Caco-2 (cell line): ENCODE data around the gene MORC2. TPM values are rescaled to one million over a fixed set of nuclear protein-coding genes. Genes with fewer than 3 reads are reported as not detected.

Experiments used
- BruUV-seq: library from RNA; stranded (reverse); fragments of 400-500 nt; replicated peaks from 2 replicates; lab custom pipeline; 2021; lab: Mats Ljungman, UMichigan
- CTCF ChIA-PET: fragments of 300-600 bp; sonication (Branson Sonifier 250); formaldehyde crosslinking; loops from one replicate; lab custom pipeline; 2022; ENCODE audit warnings: antibody characterized with exemption; lab: Charles Lee
- POLR2A ChIA-PET: fragments of 300-600 bp; sonication (Branson Sonifier 250); formaldehyde crosslinking; loops from one replicate; lab custom pipeline; 2022; ENCODE audit warnings: antibody characterized with exemption; lab: Charles Lee
- DNase-seq, 2 experiments: peaks; one replicate each; pipeline versions ENCODE4 v3.0.0 to v3.0.0-alpha.2; 2020 to 2022
- H3K27me3 ChIP-seq: replicated peaks from 2 replicates; pipeline ENCODE4 v1.6.0; 2011; ENCODE audit warnings: low read length; ENCODE audit not compliant: control insufficient read depth, insufficient read depth
- H3K36me3 ChIP-seq: 2 replicates; pipeline ENCODE4 v1.5.1; 2011; ENCODE audit warnings: low read length; ENCODE audit not compliant: control insufficient read depth, insufficient read depth
- H3K4me1 ChIP-seq: fragments of 250-450 bp; sonication (Bioruptor Pico); 2 replicates; pipeline ENCODE4 v1.5.1; 2020; ENCODE audit warnings: mild to moderate bottlenecking
- H3K4me3 ChIP-seq: 2 replicates; pipeline ENCODE4 v1.5.1; 2011; ENCODE audit warnings: low read depth, mild to moderate bottlenecking, control low read depth, low read length
- H3K9me3 ChIP-seq: fragments of 250-450 bp; sonication (Bioruptor Pico); 2 replicates; pipeline ENCODE4 v1.5.1; 2020; ENCODE audit warnings: mild to moderate bottlenecking, moderate library complexity
- H3K27ac Mint-ChIP-seq: one replicate; pipeline ENCODE4 v1.8.0; 2022; ENCODE audit warnings: mixed read lengths; ENCODE audit not compliant: unreplicated experiment
- H3K27me3 Mint-ChIP-seq: one replicate; pipeline ENCODE4 v1.8.0; 2022; ENCODE audit warnings: mixed read lengths; ENCODE audit not compliant: insufficient read depth, unreplicated experiment
- H3K36me3 Mint-ChIP-seq: one replicate; pipeline ENCODE4 v1.8.0; 2022; ENCODE audit warnings: mild to moderate bottlenecking, mixed read lengths; ENCODE audit not compliant: insufficient read depth, unreplicated experiment
- H3K4me1 Mint-ChIP-seq: one replicate; pipeline ENCODE4 v1.8.0; 2022; ENCODE audit warnings: low read depth, mixed read lengths; ENCODE audit not compliant: unreplicated experiment
- H3K4me3 Mint-ChIP-seq: one replicate; pipeline ENCODE4 v1.8.0; 2022; ENCODE audit warnings: mild to moderate bottlenecking, moderate library complexity, mixed read lengths; ENCODE audit not compliant: unreplicated experiment
- H3K9me3 Mint-ChIP-seq: one replicate; pipeline ENCODE4 v1.8.0; 2022; ENCODE audit warnings: mixed read lengths; ENCODE audit not compliant: unreplicated experiment
- intact Hi-C: fragments of 100-400 bp; cut with micrococcal nuclease; formaldehyde crosslinking; loops from one replicate; pipeline ENCODE4 v1.10.0; 2022; ENCODE audit not compliant: unreplicated experiment
- total RNA-seq: library from RNA; stranded (reverse); gene quantifications from 2 replicates; pipeline ENCODE4 v1.2.3, GENCODE V29; 2022
- TF ChIP-seq, protein P1 (sequence below), 2 experiments: fragments of 200-600 bp in 1 of 2; IDR thresholded peaks; 1 replicate in 1 of 2; 2 replicates in 1 of 2; pipeline versions ENCODE4 v1.5.1 to v1.8.0; 2011 to 2022; ENCODE audit warnings: antibody characterized with exemption in 1 of 2, control low read depth in 1 of 2, inconsistent platforms in 1 of 2, low read depth in 1 of 2, low read length in 1 of 2, mild to moderate bottlenecking in 1 of 2, moderate library complexity in 1 of 2; ENCODE audit not compliant: insufficient read depth in 1 of 2, severe bottlenecking in 1 of 2, unreplicated experiment in 1 of 2

Gene MORC2
- total RNA-seq, 1 experiment from 2014 or later = 49.9 TPM

GRCh38 chr22:30989474-30989873 is 20.9 kb upstream of the MORC2 start:
- no peak overlapping the region for H3K27ac Mint-ChIP-seq
- Histone ChIP-seq H3K9me3 (no peaks in the 10 kb centered on the region), H3K36me3 (no peaks in the 10 kb centered on the region), H3K4me1 (no peaks in the 10 kb centered on the region), H3K4me3 (no peak overlapping the region), H3K27me3 (no peaks in the 10 kb centered on the region)
- CTCF ChIA-PET = no interaction called here
- no peaks in the 10 kb centered on the region for H3K27me3 Mint-ChIP-seq
- TF ChIP-seq, protein P1, sequence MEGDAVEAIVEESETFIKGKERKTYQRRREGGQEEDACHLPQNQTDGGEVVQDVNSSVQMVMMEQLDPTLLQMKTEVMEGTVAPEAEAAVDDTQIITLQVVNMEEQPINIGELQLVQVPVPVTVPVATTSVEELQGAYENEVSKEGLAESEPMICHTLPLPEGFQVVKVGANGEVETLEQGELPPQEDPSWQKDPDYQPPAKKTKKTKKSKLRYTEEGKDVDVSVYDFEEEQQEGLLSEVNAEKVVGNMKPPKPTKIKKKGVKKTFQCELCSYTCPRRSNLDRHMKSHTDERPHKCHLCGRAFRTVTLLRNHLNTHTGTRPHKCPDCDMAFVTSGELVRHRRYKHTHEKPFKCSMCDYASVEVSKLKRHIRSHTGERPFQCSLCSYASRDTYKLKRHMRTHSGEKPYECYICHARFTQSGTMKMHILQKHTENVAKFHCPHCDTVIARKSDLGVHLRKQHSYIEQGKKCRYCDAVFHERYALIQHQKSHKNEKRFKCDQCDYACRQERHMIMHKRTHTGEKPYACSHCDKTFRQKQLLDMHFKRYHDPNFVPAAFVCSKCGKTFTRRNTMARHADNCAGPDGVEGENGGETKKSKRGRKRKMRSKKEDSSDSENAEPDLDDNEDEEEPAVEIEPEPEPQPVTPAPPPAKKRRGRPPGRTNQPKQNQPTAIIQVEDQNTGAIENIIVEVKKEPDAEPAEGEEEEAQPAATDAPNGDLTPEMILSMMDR (IDR thresholded peaks at IDR 0.05; ENCODE audit: insufficient read depth in 1 of 2, low read depth in 1 of 2, low read length in 1 of 2, severe bottlenecking in 1 of 2, unreplicated experiment in 1 of 2) = no peak
- POLR2A ChIA-PET = no interaction called here
- no peak overlapping the region for H3K4me3 Mint-ChIP-seq
- no peak for DNase-seq
- H3K4me1 Mint-ChIP-seq = peaks cover 4% of the 10 kb centered on the region
- intact Hi-C loops = no loop called here
- no TSS peak for BruUV-seq
- no peaks in the 10 kb centered on the region for H3K9me3 Mint-ChIP-seq
- no peaks in the 10 kb centered on the region for H3K36me3 Mint-ChIP-seq

DNA sequence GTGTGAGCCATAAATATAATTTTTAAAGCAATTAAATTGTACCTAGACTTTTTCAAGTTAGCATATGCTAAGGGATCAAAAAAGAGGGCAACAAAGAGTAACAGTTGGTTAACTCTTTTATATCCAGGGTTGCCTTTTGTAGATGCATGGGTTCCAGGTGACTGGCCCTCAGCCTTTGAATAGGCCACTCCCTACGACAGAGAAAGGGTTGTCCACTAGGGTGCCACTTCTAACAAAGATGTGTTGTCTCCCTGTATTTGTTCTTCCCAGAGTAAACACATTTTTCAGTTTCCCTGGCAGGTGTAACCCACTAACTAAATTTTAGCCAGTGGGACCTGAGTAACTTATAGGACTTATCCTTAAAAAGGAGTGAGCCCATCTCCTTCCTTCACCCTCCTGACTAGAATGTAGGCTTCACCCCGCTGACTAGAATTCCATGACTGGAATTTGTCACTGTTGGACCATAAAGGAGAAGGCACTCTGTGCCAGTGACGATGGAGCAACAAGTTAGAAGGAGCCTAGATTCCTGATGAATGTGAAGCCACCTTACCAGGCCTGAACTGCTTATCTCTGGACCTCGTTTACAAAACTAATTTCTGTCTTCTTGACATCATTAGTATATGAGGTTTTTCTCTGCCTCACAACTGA is 17.1 kb upstream of the MORC2 start:
- Histone ChIP-seq H3K4me1 (peaks cover 4% of the 10 kb centered on the region), H3K27me3 (no peaks in the 10 kb centered on the region), H3K36me3 (no peaks in the 10 kb centered on the region), H3K9me3 (no peaks in the 10 kb centered on the region), H3K4me3 (no peak overlapping the region)
- peaks cover 12% of the 10 kb centered on the region for H3K4me1 Mint-ChIP-seq
- DNase-seq = no peak
- intact Hi-C loops = no loop called here
- TF ChIP-seq, protein P1 (IDR thresholded peaks at IDR 0.05; ENCODE audit: insufficient read depth in 1 of 2, low read depth in 1 of 2, low read length in 1 of 2, severe bottlenecking in 1 of 2, unreplicated experiment in 1 of 2) = no peak
- H3K9me3 Mint-ChIP-seq = no peaks in the 10 kb centered on the region
- no peak overlapping the region for H3K27ac Mint-ChIP-seq
- CTCF ChIA-PET = no interaction called here
- BruUV-seq = no TSS peak
- POLR2A ChIA-PET = no interaction called here
- no peaks in the 10 kb centered on the region for H3K27me3 Mint-ChIP-seq
- H3K4me3 Mint-ChIP-seq = no peak overlapping the region
- no peaks in the 10 kb centered on the region for H3K36me3 Mint-ChIP-seq

GRCh38 chr22:30984317-30984716 is 15.7 kb upstream of the MORC2 start:
- no TSS peak for BruUV-seq
- H3K4me3 Mint-ChIP-seq = no peak overlapping the region
- Histone ChIP-seq H3K36me3 (no peaks in the 10 kb centered on the region), H3K4me3 (no peak overlapping the region), H3K4me1 (peaks cover 4% of the 10 kb centered on the region), H3K9me3 (no peaks in the 10 kb centered on the region), H3K27me3 (no peaks in the 10 kb centered on the region)
- peaks cover 12% of the 10 kb centered on the region for H3K4me1 Mint-ChIP-seq
- no peaks in the 10 kb centered on the region for H3K27me3 Mint-ChIP-seq
- DNase-seq = no peak
- no peak overlapping the region for H3K27ac Mint-ChIP-seq
- H3K9me3 Mint-ChIP-seq = no peaks in the 10 kb centered on the region
- CTCF ChIA-PET = interaction anchor here (0.6 kb wide), 1 partner anchor 50 kb away, joined by 5 read pairs; no protein-coding TSS in a partner anchor
- POLR2A ChIA-PET = interaction anchor here (0.6 kb wide), 1 partner anchor 15 kb away, joined by 3 read pairs; the partner anchor contains the start of genes MORC2 and TUG1
- TF ChIP-seq, protein P1 (IDR thresholded peaks at IDR 0.05; ENCODE audit: insufficient read depth in 1 of 2, low read depth in 1 of 2, low read length in 1 of 2, severe bottlenecking in 1 of 2, unreplicated experiment in 1 of 2) = no peak
- intact Hi-C loops = no loop called here
- H3K36me3 Mint-ChIP-seq = no peaks in the 10 kb centered on the region
